ENCODE results near the gene OTOF. TPM values are rescaled to one million over a fixed set of nuclear protein-coding genes. Genes with fewer than 3 reads are reported as not detected.

Gene OTOF
- polyA plus RNA-seq, 3 donors = 0.51 TPM; not detected in 2

DNA sequence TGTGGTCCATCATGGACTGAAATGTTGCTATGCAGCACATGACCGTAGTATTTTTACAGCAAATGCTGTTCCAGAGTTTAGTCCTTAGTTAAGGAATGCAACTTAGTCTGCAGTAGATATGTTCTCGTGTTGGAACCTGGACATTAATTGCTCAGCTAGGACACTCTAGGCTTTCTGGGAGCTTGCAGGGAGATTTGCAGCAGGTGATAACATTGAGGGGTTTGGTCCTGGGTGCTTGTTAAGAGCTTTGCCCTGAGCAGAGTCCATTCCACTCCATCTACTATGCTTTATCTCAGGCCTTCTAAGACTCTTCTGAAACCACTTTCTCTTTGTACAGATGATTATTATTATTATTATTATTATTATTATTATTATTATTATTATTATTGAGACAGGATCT lies 49.1 kb downstream of the OTOF start:
- TF ChIP-seq, protein P1, sequence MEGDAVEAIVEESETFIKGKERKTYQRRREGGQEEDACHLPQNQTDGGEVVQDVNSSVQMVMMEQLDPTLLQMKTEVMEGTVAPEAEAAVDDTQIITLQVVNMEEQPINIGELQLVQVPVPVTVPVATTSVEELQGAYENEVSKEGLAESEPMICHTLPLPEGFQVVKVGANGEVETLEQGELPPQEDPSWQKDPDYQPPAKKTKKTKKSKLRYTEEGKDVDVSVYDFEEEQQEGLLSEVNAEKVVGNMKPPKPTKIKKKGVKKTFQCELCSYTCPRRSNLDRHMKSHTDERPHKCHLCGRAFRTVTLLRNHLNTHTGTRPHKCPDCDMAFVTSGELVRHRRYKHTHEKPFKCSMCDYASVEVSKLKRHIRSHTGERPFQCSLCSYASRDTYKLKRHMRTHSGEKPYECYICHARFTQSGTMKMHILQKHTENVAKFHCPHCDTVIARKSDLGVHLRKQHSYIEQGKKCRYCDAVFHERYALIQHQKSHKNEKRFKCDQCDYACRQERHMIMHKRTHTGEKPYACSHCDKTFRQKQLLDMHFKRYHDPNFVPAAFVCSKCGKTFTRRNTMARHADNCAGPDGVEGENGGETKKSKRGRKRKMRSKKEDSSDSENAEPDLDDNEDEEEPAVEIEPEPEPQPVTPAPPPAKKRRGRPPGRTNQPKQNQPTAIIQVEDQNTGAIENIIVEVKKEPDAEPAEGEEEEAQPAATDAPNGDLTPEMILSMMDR (IDR thresholded peaks at IDR 0.05) = no peak
- H3K4me2 ChIP-seq (replicated peaks; ENCODE audit: extremely low read depth, low read length, poor library complexity, severe bottlenecking) = no peak overlapping the region
- H2AFZ ChIP-seq (ENCODE audit: insufficient read depth, low read depth, low read length, poor library complexity, severe bottlenecking) = no peak overlapping the region
- Mint-ChIP-seq H3K4me3 (no peak overlapping the region), H3K27me3 (ENCODE audit: low read depth in 3 of 3) (peaks cover 2 to 7% (median 4%) of the 10 kb centered on the region in 3 donors), H3K36me3 (no peaks in the 10 kb centered on the region), H3K27ac (no peak overlapping the region), H3K9me3 (no peaks in the 10 kb centered on the region), H3K4me1 (peaks cover 3% of the 10 kb centered on the region)
- no peaks in the 10 kb centered on the region for H3K79me2 ChIP-seq (ENCODE audit: insufficient read depth, low read length)
- 100% methylated on average over 1 of the region's 2 CpGs for WGBS (ENCODE audit: insufficient coverage)
- no peak overlapping the region for H3K4me3 ChIP-seq (replicated peaks in 1 of 3; ENCODE audit: low read depth in 2 of 3, low read length in 3 of 3)
- no peak overlapping the region for H3K9ac ChIP-seq (ENCODE audit: insufficient read depth, low read length, poor library complexity, severe bottlenecking)
- H3K4me1 ChIP-seq (ENCODE audit: control insufficient read depth in 1 of 2, insufficient read depth in 2 of 2, low read length in 2 of 2) = no peaks in the 10 kb centered on the region
- no peak overlapping the region for H3K27ac ChIP-seq (ENCODE audit: low read depth in 1 of 2, low read length in 2 of 2)
- H4K20me1 ChIP-seq (ENCODE audit: insufficient read depth, low read length) = no peaks in the 10 kb centered on the region
- DNase-seq = no peak
- no peaks in the 10 kb centered on the region for H3K27me3 ChIP-seq (ENCODE audit: control insufficient read depth in 2 of 2, insufficient read depth in 2 of 2, low read length in 2 of 2)
- H3K36me3 ChIP-seq (replicated peaks in 1 of 2; ENCODE audit: control insufficient read depth in 1 of 2, insufficient read depth in 2 of 2, low read length in 2 of 2) = no peaks in the 10 kb centered on the region
- intact Hi-C loops (cut with micrococcal nuclease) = no loop called here
- H3K9me3 ChIP-seq (replicated peaks in 1 of 2; ENCODE audit: control insufficient read depth in 1 of 2, insufficient read depth in 1 of 2, low read length in 2 of 2) = no peaks in the 10 kb centered on the region

DNA sequence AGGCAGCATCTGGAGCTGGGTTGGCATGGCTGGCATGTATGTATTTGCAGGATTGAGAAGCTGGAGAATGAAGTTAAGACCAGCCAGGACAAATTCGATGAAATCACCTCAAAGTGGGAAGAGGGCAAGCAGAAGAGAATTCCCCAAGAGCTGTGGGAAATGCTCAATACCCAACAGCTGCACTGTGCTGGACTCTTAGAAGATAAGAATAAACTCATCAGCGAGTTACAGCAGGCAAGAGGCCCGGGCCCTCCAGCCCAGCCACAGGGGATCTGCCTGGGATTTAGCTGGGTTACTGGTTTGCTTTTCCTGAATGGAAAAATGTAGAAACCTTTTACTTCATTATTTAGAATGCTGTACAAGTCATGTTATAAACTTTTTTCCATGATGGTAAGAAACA lies 53.7 kb downstream of the OTOF start:
- Histone ChIP-seq H3K4me1 (ENCODE audit: control insufficient read depth in 1 of 2, insufficient read depth in 2 of 2, low read length in 2 of 2) (no peaks in the 10 kb centered on the region), H3K27me3 (ENCODE audit: control insufficient read depth in 2 of 2, insufficient read depth in 2 of 2, low read length in 2 of 2) (no peaks in the 10 kb centered on the region), H3K4me3 (replicated peaks in 1 of 3; ENCODE audit: low read depth in 2 of 3, low read length in 3 of 3) (no peak overlapping the region), H3K9me3 (replicated peaks in 1 of 2; ENCODE audit: control insufficient read depth in 1 of 2, insufficient read depth in 1 of 2, low read length in 2 of 2) (no peaks in the 10 kb centered on the region), H3K36me3 (replicated peaks in 1 of 2; ENCODE audit: control insufficient read depth in 1 of 2, insufficient read depth in 2 of 2, low read length in 2 of 2) (no peaks in the 10 kb centered on the region), H3K27ac (ENCODE audit: low read depth in 1 of 2, low read length in 2 of 2) (no peak overlapping the region), H4K20me1 (ENCODE audit: insufficient read depth, low read length) (no peaks in the 10 kb centered on the region), H3K4me2 (replicated peaks; ENCODE audit: extremely low read depth, low read length, poor library complexity, severe bottlenecking) (no peak overlapping the region), H2AFZ (ENCODE audit: insufficient read depth, low read depth, low read length, poor library complexity, severe bottlenecking) (no peak overlapping the region), H3K9ac (ENCODE audit: insufficient read depth, low read length, poor library complexity, severe bottlenecking) (no peak overlapping the region), H3K79me2 (ENCODE audit: insufficient read depth, low read length) (no peaks in the 10 kb centered on the region)
- H3K4me3 Mint-ChIP-seq = no peak overlapping the region
- WGBS (ENCODE audit: insufficient coverage) = 80% methylated on average over 1 of the region's 3 CpGs
- H3K27me3 Mint-ChIP-seq (ENCODE audit: low read depth in 3 of 3) = peaks cover 3 to 5% (median 5%) of the 10 kb centered on the region in 3 donors
- no peaks in the 10 kb centered on the region for H3K36me3 Mint-ChIP-seq
- intact Hi-C loops (cut with micrococcal nuclease) = no loop called here
- TF ChIP-seq, protein P1 (IDR thresholded peaks at IDR 0.05) = no peak
- no peak overlapping the region for H3K27ac Mint-ChIP-seq
- no peak for DNase-seq
- no peaks in the 10 kb centered on the region for H3K4me1 Mint-ChIP-seq
- no peaks in the 10 kb centered on the region for H3K9me3 Mint-ChIP-seq

Measured in CD14-positive monocyte (primary cell).